Measurements from ENCODE around the gene ARID5A. TPM values are rescaled to one million over a fixed set of nuclear protein-coding genes. Genes with fewer than 3 reads are reported as not detected.
A peak's percentile ranks its signal among the peaks of the same experiment; 100 is the strongest.

ARID5A gene
- total and polyA plus RNA-seq, 9 of the 15 experiments (the other 6 are each of a cell fraction or from before 2014, with no cell fraction given), result 0.14 to 12.5 (median 3.0) TPM

DNA sequence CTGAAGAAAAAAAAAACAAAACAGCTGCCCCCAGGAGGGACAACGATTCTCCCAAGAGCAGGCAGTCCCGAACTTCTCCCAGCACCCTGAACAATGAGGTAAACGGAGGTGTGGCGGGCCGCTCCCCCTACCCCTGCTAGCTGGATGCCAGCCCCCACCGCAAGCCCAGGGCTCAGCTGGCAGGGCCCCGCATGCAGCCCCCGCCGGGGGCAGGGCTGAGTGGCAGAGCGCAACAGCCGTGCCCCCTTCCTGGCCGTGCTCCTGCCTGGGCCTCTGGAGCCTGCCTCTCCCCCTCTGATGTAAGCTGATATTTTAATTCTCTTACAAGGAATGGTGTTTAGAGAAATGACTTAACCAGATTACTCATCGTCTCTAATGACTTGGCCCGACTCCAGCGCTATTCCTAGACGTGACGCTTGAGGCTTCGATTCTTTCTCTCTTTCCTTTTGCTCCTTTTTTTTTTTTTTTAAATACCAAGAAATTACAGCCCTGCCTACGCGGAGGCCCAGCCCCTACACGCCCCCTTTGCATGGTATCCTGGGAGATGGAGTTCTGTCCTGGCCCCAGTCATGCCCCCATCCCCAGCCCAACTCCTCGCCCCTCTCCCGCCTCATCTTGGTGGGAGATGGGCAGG, 4.6 kb upstream of the ARID5A start (continued):
- no peak for TF ChIP-seq CBFA2T2 (conservative IDR thresholded peaks at IDR 0.05)
- TF ChIP-seq CREB1 (IDR thresholded peaks at IDR 0.05), result peak; percentile 78
- TF ChIP-seq CREB1 (CRISPR knock-in tag; IDR thresholded peaks at IDR 0.05), result peak; percentile 43; the same call in 1 of the 2 replicates
- TF ChIP-seq ZNF311 (CRISPR knock-in tag; IDR thresholded peaks at IDR 0.05), result no peak
- TF ChIP-seq SIN3A (IDR thresholded peaks at IDR 0.05; ENCODE audit: borderline replicate concordance in 2 of 2, control insufficient read depth in 1 of 2, low read depth in 2 of 2, low read length in 2 of 2), result no peak
- TF ChIP-seq MCM3 (IDR thresholded peaks at IDR 0.05), result no peak
- TF ChIP-seq MAFF (IDR thresholded peaks at IDR 0.05; ENCODE audit: low read length), result no peak
- TF ChIP-seq E2F4 (CRISPR knock-in tag; IDR thresholded peaks at IDR 0.05; ENCODE audit: low read depth), result no peak
- TF ChIP-seq CREBBP (IDR thresholded peaks at IDR 0.05; ENCODE audit: low read depth, low read length), result no peak
- TF ChIP-seq SRSF3 (IDR thresholded peaks at IDR 0.05; ENCODE audit: insufficient read depth, low read length), result no peak
- TF ChIP-seq ZNF551 (CRISPR knock-in tag; IDR thresholded peaks at IDR 0.05), result no peak
- TF ChIP-seq ZNF316 (IDR thresholded peaks at IDR 0.05), result no peak
- TF ChIP-seq, protein P1, sequence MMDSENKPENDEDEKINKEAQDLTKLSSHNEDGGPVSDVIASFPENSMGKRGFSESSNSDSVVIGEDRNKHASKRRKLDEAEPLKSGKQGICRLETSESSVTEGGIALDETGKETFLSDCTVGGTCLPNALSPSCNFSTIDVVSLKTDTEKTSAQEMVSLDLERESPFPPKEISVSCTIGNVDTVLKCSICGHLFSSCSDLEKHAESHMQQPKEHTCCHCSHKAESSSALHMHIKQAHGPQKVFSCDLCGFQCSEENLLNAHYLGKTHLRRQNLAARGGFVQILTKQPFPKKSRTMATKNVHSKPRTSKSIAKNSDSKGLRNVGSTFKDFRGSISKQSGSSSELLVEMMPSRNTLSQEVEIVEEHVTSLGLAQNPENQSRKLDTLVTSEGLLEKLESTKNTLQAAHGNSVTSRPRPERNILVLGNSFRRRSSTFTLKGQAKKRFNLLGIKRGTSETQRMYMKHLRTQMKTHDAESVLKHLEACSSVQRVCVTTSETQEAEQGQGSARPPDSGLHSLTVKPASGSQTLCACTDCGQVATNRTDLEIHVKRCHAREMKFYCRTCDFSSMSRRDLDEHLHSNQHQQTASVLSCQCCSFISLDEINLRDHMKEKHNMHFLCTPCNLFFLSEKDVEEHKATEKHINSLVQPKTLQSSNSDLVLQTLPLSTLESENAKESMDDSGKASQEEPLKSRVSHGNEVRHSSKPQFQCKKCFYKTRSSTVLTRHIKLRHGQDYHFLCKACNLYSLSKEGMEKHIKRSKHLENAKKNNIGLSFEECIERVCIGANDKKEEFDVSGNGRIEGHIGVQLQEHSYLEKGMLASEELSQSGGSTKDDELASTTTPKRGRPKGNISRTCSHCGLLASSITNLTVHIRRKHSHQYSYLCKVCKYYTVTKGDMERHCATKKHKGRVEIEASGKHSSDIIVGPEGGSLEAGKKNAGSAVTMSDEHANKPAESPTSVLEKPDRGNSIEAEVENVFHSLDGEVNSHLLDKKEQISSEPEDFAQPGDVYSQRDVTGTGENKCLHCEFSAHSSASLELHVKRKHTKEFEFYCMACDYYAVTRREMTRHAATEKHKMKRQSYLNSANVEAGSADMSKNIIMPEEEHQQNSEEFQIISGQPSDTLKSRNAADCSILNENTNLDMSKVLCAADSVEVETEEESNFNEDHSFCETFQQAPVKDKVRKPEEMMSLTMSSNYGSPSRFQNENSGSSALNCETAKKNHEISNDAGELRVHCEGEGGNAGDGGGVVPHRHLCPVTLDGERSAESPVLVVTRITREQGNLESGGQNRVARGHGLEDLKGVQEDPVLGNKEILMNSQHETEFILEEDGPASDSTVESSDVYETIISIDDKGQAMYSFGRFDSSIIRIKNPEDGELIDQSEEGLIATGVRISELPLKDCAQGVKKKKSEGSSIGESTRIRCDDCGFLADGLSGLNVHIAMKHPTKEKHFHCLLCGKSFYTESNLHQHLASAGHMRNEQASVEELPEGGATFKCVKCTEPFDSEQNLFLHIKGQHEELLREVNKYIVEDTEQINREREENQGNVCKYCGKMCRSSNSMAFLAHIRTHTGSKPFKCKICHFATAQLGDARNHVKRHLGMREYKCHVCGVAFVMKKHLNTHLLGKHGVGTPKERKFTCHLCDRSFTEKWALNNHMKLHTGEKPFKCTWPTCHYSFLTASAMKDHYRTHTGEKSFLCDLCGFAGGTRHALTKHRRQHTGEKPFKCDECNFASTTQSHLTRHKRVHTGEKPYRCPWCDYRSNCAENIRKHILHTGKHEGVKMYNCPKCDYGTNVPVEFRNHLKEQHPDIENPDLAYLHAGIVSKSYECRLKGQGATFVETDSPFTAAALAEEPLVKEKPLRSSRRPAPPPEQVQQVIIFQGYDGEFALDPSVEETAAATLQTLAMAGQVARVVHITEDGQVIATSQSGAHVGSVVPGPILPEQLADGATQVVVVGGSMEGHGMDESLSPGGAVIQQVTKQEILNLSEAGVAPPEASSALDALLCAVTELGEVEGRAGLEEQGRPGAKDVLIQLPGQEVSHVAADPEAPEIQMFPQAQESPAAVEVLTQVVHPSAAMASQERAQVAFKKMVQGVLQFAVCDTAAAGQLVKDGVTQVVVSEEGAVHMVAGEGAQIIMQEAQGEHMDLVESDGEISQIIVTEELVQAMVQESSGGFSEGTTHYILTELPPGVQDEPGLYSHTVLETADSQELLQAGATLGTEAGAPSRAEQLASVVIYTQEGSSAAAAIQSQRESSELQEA (IDR thresholded peaks at IDR 0.05; ENCODE audit: low read depth), result no peak
- TF ChIP-seq ETV6 (IDR thresholded peaks at IDR 0.05; ENCODE audit: borderline replicate concordance in 1 of 2, low read depth in 2 of 2, low read length in 1 of 2), result no peak
- no peak for TF ChIP-seq ETV6 (CRISPR knock-in tag; IDR thresholded peaks at IDR 0.05; ENCODE audit: borderline replicate concordance)
- no peak for TF ChIP-seq ZKSCAN1 (IDR thresholded peaks at IDR 0.05; ENCODE audit: low read depth, low read length)
- no peak for TF ChIP-seq HDAC1 (IDR thresholded peaks at IDR 0.05)
- TF ChIP-seq CBX2 (IDR thresholded peaks at IDR 0.05; ENCODE audit: insufficient read depth, low read length, poor library complexity, severe bottlenecking), result no peak
- peak; percentile 27 for TF ChIP-seq RBBP5 (IDR thresholded peaks at IDR 0.05; ENCODE audit: borderline replicate concordance, insufficient read depth, low read length, poor library complexity, severe bottlenecking)
